Adrenal gland (tissue), 5 donors: ENCODE results near the gene B3GNT4.

Experiments used
- POLR2A ChIP-seq, 2 donors: fragments of 450-650 bp; IDR thresholded peaks; one replicate each; pipeline ENCODE4 v1.6.1; 2017; ENCODE audit warnings: antibody characterized with exemption in 2 of 2, mild to moderate bottlenecking in 2 of 2, moderate library complexity in 1 of 2
- TF ChIP-seq, protein P1 (sequence below), 6 experiments: fragments of 450-650 bp in 4 of 6; fragments of 200-600 bp in 2 of 6; sonication (generic) in 1 of 6; IDR thresholded peaks; 1 replicate in 5 of 6; 2 replicates in 1 of 6; pipeline versions ENCODE4 v1.5.1 to v1.8.0; 2016 to 2021; ENCODE audit warnings: antibody characterized with exemption in 6 of 6, mild to moderate bottlenecking in 2 of 6, moderate library complexity in 1 of 6
- donor health status: DM: no; HTN: no; CAD: no.

DNA sequence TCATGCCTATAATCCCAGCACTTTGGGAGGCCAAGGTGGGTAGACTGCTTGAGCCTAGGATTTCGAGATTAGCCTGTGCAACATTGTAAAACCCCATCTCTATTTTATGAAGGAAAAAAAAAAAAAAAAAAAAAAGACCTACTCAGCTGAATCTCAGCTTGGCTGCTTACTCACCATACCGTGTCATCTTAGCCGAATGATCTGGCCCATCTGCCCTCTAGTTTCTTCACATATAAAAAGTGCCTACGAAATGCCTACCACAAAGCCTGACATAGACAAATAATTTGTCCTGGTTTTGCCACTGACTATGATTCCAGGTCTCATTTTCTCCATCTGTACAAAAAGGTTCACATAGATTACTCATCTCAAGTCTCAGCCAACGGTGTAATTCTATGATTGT is 12.3 kb downstream of the B3GNT4 start:
- TF ChIP-seq, protein P1, sequence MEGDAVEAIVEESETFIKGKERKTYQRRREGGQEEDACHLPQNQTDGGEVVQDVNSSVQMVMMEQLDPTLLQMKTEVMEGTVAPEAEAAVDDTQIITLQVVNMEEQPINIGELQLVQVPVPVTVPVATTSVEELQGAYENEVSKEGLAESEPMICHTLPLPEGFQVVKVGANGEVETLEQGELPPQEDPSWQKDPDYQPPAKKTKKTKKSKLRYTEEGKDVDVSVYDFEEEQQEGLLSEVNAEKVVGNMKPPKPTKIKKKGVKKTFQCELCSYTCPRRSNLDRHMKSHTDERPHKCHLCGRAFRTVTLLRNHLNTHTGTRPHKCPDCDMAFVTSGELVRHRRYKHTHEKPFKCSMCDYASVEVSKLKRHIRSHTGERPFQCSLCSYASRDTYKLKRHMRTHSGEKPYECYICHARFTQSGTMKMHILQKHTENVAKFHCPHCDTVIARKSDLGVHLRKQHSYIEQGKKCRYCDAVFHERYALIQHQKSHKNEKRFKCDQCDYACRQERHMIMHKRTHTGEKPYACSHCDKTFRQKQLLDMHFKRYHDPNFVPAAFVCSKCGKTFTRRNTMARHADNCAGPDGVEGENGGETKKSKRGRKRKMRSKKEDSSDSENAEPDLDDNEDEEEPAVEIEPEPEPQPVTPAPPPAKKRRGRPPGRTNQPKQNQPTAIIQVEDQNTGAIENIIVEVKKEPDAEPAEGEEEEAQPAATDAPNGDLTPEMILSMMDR (IDR thresholded peaks at IDR 0.05), result no peak
- no peak for TF ChIP-seq POLR2A (IDR thresholded peaks at IDR 0.05)
